BLaER1 (cell line): ENCODE data around the gene FHL2.

Experiments used
- H3K27ac ChIP-seq: shearing (Covaris generic); formaldehyde crosslinking; 2 replicates; pipeline ENCODE4 v1.8.1; 2022
- H3K27me3 ChIP-seq: shearing (Covaris generic); formaldehyde crosslinking; 2 replicates; pipeline ENCODE4 v1.8.1; 2022
- H3K36me3 ChIP-seq: shearing (Covaris generic); formaldehyde crosslinking; 2 replicates; pipeline ENCODE4 v1.8.1; 2022
- H3K4me1 ChIP-seq: shearing (Covaris generic); formaldehyde crosslinking; 2 replicates; pipeline ENCODE4 v1.8.1; 2022
- H3K4me2 ChIP-seq: shearing (Covaris generic); formaldehyde crosslinking; 2 replicates; pipeline ENCODE4 v1.8.1; 2022
- H3K4me3 ChIP-seq: shearing (Covaris generic); formaldehyde crosslinking; 2 replicates; pipeline ENCODE4 v1.8.1; 2022
- H3K9ac ChIP-seq: shearing (Covaris generic); formaldehyde crosslinking; 2 replicates; pipeline ENCODE4 v1.8.1; 2022
- H3K9me3 ChIP-seq: shearing (Covaris generic); formaldehyde crosslinking; 2 replicates; pipeline ENCODE4 v1.8.1; 2022
- H4K20me1 ChIP-seq: shearing (Covaris generic); formaldehyde crosslinking; 2 replicates; pipeline ENCODE4 v1.8.1; 2022
- Cebpa-rat ChIP-seq: shearing (Covaris generic); IDR thresholded peaks from 2 replicates; pipeline ENCODE4 v1.8.1; 2022

FHL2 gene

DNA sequence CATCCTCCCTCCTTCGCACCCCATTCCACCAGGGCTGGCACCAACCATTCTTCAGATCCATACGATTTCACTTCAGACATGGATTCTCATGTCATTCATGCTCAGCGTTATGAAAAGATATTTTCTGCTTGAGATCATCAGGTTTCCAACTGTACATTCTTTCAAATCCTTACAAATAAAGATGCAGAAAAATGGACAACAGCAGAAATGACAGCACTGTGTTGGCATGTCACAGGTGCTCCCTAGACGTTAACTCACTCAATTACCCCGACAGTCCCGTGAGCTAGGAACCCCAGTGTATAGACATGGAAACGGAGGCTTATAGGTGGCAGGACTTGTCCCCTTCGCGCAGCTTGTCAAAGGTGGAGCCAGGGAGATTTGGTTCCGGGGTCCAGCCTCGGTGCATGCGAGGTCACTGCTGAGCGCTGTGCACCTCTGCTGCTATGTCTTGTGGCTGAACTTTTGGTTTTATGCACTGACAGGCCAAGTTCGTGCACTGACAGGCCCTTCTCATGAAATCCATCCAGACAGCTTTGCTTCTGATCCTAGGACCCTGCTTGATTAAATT is 17.7 kb downstream of the FHL2 start:
- no peak overlapping the region for H3K27ac ChIP-seq
- no peaks in the 10 kb centered on the region for H3K27me3 ChIP-seq
- no peak overlapping the region for H3K4me3 ChIP-seq
- H3K4me2 ChIP-seq: no peak overlapping the region
- no peaks in the 10 kb centered on the region for H3K36me3 ChIP-seq
- peaks cover 28% of the 10 kb centered on the region for H3K4me1 ChIP-seq
- no peak overlapping the region for H3K9ac ChIP-seq
- TF ChIP-seq Cebpa-rat: no peak
- no peaks in the 10 kb centered on the region for H4K20me1 ChIP-seq
- no peaks in the 10 kb centered on the region for H3K9me3 ChIP-seq

- Histone ChIP-seq H3K4me2 (no peak overlapping the region), H3K9me3 (no peaks in the 10 kb centered on the region), H3K36me3 (no peaks in the 10 kb centered on the region), H3K27ac (no peak overlapping the region), H3K4me3 (no peak overlapping the region), H3K4me1 (peaks cover 23% of the 10 kb centered on the region), H3K9ac (no peak overlapping the region), H4K20me1 (no peaks in the 10 kb centered on the region), H3K27me3 (no peaks in the 10 kb centered on the region)
- no peak for TF ChIP-seq Cebpa-rat
These were observed 18.3 kb downstream of the FHL2 start for GRCh38 chr2:105380432-105381100.

- Histone ChIP-seq H3K36me3 (no peaks in the 10 kb centered on the region), H3K4me2 (no peak overlapping the region), H3K4me1 (peaks cover 16% of the 10 kb centered on the region), H3K4me3 (no peak overlapping the region), H3K27ac (no peak overlapping the region), H3K9me3 (no peaks in the 10 kb centered on the region), H4K20me1 (no peaks in the 10 kb centered on the region), H3K27me3 (no peaks in the 10 kb centered on the region), H3K9ac (no peak overlapping the region)
- no peak for TF ChIP-seq Cebpa-rat
These were observed 19.1 kb downstream of the FHL2 start for GRCh38 chr2:105379741-105380186.

GRCh38 chr2:105378921-105379383 is 19.9 kb downstream of the FHL2 start:
- Histone ChIP-seq H3K9me3 (no peaks in the 10 kb centered on the region), H3K36me3 (no peaks in the 10 kb centered on the region), H3K4me1 (peaks cover 12% of the 10 kb centered on the region), H3K27ac (no peak overlapping the region), H3K4me3 (no peak overlapping the region), H3K27me3 (no peaks in the 10 kb centered on the region), H3K4me2 (no peak overlapping the region), H3K9ac (no peak overlapping the region), H4K20me1 (no peaks in the 10 kb centered on the region)
- TF ChIP-seq Cebpa-rat: no peak

GRCh38 chr2:105378276-105378840 is 20.5 kb downstream of the FHL2 start:
- peaks cover 6% of the 10 kb centered on the region for H3K4me1 ChIP-seq
- H3K36me3 ChIP-seq: no peaks in the 10 kb centered on the region
- H3K4me2 ChIP-seq: no peak overlapping the region
- H3K27me3 ChIP-seq: no peaks in the 10 kb centered on the region
- no peak overlapping the region for H3K4me3 ChIP-seq
- no peak overlapping the region for H3K27ac ChIP-seq
- H3K9me3 ChIP-seq: no peaks in the 10 kb centered on the region
- H4K20me1 ChIP-seq: no peaks in the 10 kb centered on the region
- H3K9ac ChIP-seq: no peak overlapping the region
- no peak for TF ChIP-seq Cebpa-rat

DNA sequence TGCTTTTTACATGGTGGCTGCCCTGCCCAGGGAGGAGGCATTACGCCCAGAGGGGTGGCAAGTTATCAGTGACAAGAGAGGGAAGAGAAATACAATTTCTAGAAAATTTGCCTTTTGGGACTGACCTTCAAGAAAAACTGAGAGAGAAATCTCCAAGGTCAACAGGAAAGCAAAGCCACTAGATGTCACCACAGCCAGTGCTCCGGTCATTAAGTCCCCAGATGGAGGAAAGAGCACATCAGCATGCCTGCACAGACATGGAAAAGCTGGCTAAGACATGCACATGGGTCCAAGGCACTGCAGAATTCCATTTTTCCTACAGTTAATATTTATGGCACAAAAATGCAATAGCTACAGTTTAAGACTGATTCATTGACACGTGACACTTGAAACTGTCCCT is 21.0 kb downstream of the FHL2 start:
- Histone ChIP-seq H3K4me1 (peaks cover 1% of the 10 kb centered on the region), H3K9me3 (no peaks in the 10 kb centered on the region), H3K36me3 (no peaks in the 10 kb centered on the region), H3K27ac (no peak overlapping the region), H3K4me2 (no peak overlapping the region), H3K9ac (no peak overlapping the region), H3K27me3 (no peaks in the 10 kb centered on the region), H3K4me3 (no peak overlapping the region), H4K20me1 (no peaks in the 10 kb centered on the region)
- TF ChIP-seq Cebpa-rat: no peak

GRCh38 chr2:105376789-105377240 is 22.0 kb downstream of the FHL2 start:
- Histone ChIP-seq H3K9me3 (no peaks in the 10 kb centered on the region), H3K4me1 (no peaks in the 10 kb centered on the region), H4K20me1 (no peaks in the 10 kb centered on the region), H3K9ac (no peak overlapping the region), H3K4me2 (no peak overlapping the region), H3K36me3 (no peaks in the 10 kb centered on the region), H3K27ac (no peak overlapping the region), H3K27me3 (no peaks in the 10 kb centered on the region), H3K4me3 (no peak overlapping the region)
- no peak for TF ChIP-seq Cebpa-rat

DNA sequence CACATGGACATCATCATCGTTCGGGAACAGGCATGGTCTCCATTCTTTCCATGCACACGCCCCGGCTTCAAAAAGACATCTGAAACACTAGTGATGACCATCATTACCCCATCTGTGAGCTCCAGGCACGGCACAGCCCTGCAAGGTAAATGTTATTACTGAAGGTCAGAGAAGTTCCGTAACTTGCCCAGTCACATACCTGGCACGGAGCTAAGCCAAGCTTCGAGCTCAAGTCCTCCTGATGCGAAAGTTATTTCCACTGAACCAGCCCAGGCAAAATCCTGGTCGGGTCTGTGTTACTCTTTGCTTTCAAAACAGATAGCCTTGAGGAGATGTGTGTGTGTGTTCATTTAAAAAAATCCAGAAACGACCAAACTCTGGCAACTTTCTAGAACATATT is 22.8 kb downstream of the FHL2 start:
- Histone ChIP-seq H3K27me3 (no peaks in the 10 kb centered on the region), H4K20me1 (no peaks in the 10 kb centered on the region), H3K9me3 (no peaks in the 10 kb centered on the region), H3K4me1 (no peaks in the 10 kb centered on the region), H3K36me3 (no peaks in the 10 kb centered on the region), H3K4me2 (no peak overlapping the region), H3K9ac (no peak overlapping the region), H3K27ac (no peak overlapping the region), H3K4me3 (no peak overlapping the region)
- no peak for TF ChIP-seq Cebpa-rat

DNA sequence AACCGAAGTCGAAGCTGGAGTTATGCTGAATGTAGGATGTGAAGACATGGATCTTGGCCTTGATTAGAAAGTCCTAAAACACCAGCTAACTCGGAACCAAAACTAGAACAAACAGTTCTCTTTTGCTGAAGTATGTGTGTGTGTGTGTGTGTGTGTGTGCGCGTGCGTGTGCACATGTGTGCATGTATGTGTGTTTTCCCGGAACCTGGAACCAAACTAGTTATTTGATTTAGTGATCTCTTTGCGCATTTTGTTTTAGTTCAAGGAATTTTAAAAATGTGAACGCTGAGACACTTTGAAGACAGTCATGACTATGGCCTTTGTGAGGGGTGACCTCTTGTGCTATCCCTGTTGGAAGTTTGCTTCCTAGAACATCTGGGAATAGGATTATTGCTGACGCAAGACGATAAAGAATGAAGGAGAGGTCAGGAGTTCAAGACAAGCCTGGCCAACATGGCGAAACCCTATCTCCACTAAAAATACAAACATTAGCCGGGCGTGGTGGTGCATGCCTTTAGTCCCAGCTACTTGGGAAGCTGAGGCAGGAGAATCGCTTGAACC is 23.8 kb downstream of the FHL2 start:
- H3K27me3 ChIP-seq: no peaks in the 10 kb centered on the region
- H3K4me1 ChIP-seq: no peaks in the 10 kb centered on the region
- no peaks in the 10 kb centered on the region for H4K20me1 ChIP-seq
- H3K36me3 ChIP-seq: no peaks in the 10 kb centered on the region
- no peak for TF ChIP-seq Cebpa-rat
- no peak overlapping the region for H3K4me3 ChIP-seq
- no peaks in the 10 kb centered on the region for H3K9me3 ChIP-seq
- no peak overlapping the region for H3K4me2 ChIP-seq
- H3K27ac ChIP-seq: no peak overlapping the region
- no peak overlapping the region for H3K9ac ChIP-seq

DNA sequence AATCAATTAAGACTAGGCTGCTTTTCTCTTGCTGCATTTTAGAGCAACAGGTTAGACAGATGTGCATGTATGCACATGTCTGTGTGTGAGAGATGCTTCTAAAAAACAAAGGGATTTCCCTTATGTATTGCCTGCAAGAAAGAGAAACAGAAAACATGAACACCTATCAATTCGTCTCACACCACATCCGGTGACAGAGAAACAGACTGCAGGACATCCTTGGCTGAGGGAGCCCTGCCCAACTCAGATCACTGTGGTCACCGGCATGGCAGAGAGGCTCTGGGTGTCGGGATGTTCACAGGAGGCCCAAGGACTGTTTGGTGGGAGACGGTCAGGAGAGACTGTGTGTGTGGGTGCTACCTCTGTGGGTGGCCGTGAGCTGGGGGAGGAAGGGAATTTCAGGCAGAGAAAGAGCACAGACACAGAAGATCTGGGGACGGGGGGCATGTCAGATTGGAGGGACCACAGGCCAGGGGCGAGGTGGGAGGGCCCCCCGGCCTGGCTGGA is 24.9 kb downstream of the FHL2 start:
- TF ChIP-seq Cebpa-rat: no peak
- Histone ChIP-seq H3K9ac (no peak overlapping the region), H3K36me3 (no peaks in the 10 kb centered on the region), H3K4me3 (no peak overlapping the region), H3K9me3 (no peaks in the 10 kb centered on the region), H4K20me1 (no peaks in the 10 kb centered on the region), H3K27me3 (no peaks in the 10 kb centered on the region), H3K4me2 (no peak overlapping the region), H3K4me1 (no peaks in the 10 kb centered on the region), H3K27ac (no peak overlapping the region)
